ENCODE data around the gene HMCES.
"Not testable (repeated sequence)": the region's sequence is repeated elsewhere in the genome, so short reads cannot be mapped to it uniquely, and the experiment has no call there.

Gene HMCES

GRCh38 chr3:129323651-129324294 is 45.1 kb downstream of the HMCES start:
- DNase-seq = peak; percentile 74

- DNase-seq = no peak
These were observed 46.2 kb downstream of the HMCES start for GRCh38 chr3:129324855-129325254.

DNA sequence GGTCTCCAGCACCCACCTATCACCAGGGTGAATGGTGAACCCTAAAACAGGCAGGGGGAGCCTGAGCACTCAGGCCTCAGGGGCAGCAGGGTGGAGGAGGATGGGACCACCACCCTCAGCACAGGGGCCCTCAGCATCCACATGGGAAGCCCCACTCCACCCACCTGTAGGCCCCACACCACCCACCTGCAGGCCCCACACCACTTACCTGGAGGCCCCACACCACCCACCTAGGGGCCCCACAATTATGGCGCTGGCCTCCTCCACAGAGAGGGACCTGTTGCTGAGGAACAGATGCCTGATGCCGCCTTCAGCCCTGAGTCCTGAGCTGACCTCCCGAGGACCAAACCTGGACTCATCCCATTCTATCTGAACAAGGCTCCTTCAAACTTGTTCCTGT is 46.7 kb downstream of the HMCES start:
- DNase-seq = no peak

DNA sequence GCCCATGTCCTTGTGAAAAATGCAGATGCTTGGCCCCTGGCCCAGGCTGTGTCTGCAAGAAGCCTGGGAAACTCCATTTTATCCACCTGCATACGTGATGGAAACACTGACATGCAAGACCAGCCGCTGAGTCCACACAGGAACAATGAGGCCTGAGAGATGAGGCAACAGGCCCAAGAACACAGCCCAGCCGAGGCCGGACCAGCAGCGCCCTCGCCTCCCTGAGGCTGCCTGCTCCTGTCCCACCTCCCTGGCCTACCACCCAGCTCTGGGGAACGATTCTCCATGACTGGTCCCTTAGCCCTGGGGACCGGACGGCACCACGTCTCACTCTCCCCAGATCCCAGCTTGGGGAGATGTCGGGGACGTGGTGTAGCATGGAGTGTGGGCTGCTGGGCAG is 47.5 kb downstream of the HMCES start:
- no peak for DNase-seq

DNA sequence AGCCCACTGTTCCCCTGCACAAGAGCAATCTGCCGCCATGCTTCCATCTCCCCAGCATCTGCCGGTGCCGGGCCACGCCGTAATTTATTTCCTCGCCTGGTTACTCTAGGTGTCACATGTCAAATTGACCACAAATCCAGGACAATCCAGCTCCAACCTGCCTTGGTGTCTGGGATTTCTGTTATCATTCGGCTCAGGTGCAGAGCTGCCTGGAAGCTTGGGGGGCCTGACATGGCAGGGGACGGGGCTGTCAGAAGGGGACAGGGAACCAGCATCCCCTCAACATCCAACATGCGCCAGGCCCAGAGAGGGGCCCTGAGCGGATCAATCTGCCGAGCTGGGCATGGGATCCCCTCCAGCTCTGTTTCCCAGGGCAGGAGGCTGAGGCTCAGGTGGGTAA is 47.9 kb downstream of the HMCES start:
- DNase-seq = no peak

DNA sequence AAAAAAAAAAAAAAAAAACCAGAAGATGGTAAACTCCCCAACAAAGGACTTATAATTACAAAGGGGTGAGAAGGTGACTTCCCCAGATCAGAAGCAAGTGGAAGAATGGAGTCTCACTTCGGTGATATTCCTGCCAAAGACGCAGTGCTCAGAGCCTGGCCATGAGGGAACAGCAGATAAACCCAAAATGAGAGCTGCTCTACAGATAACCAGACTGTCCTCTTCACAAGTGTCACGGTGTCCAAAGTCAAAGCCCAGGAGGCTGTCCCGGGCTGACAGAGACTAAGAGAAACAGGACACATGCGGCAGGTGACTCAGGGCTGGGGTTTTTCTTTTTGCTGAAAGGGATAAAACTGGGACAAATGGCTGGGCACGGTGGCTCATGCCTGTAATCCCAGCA is 48.8 kb downstream of the HMCES start:
- DNase-seq = no peak

GRCh38 chr3:129329858-129330257 is 51.2 kb downstream of the HMCES start:
- DNase-seq = no peak

GRCh38 chr3:129330409-129330808 is 51.7 kb downstream of the HMCES start:
- no peak for DNase-seq

GRCh38 chr3:129333891-129334290 is 55.2 kb downstream of the HMCES start:
- no peak for DNase-seq

- DNase-seq = no peak
These were observed 57.5 kb downstream of the HMCES start for GRCh38 chr3:129336093-129336706.

DNA sequence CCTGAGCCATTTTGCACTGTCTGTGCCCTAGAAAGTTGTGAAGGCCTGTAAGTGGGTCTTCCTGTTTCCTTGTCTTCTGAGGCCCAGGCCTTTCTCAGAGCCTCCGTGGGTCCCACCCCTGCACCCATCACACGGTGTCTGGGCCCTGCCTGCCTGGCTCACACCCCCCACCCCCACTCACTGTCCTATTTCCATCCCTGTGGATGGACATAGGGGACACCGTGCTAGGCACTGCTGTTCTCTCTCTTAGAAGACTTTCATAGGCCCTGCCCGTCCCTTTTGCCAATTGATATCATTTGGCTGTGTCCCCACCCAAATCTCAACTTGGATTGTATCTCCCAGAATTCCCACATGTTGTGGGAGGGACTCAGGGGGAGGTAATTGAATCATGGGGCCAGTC is 59.0 kb downstream of the HMCES start:
- not testable (repeated sequence) for DNase-seq

DNA sequence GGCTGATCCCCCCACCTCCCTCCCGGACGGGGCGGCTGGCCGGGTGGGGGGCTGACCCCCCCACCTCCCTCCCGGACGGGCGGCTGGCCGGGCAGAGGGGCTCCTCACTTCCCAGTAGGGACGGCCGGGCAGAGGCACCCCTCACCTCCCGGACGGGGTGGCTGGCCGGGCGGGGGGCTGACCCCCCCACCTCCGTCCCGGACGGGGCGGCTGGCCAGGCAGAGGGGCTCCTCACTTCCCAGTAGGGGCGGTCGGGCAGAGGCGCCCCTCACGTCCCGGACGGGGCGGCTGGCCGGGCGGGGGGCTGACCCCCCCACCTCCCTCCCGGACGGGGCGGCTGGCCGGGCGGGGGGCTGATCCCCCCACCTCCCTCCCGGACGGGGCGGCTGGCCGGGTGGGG is 60.5 kb downstream of the HMCES start:
- DNase-seq = not testable (repeated sequence)

DNA sequence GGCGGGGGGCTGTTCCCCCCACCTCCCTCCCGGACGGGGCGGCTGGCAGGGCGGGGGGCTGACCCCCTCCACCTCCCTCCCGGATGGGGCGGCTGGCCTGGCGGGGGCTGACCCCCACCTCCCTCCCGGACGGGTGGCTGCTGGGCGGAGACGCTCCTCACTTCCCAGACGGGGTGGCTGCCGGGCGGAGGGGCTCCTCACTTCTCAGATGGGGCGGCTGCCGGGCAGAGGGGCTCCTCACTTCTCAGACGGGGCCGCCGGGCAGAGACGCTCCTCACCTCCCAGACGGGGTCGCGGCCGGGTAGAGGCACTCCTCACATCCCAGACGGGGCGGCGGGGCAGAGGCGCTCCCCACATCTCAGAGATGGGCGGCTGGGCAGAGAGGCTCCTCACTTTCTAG is 61.2 kb downstream of the HMCES start:
- DNase-seq = not testable (repeated sequence)

- no peak for DNase-seq
These were observed 62.9 kb downstream of the HMCES start for GRCh38 chr3:129341331-129342141.

- DNase-seq = peak; percentile 71
These were observed 65.1 kb downstream of the HMCES start for GRCh38 chr3:129343643-129344360.

- DNase-seq = peak; percentile 69
These were observed 66.0 kb downstream of the HMCES start for GRCh38 chr3:129344540-129345220.

DNA sequence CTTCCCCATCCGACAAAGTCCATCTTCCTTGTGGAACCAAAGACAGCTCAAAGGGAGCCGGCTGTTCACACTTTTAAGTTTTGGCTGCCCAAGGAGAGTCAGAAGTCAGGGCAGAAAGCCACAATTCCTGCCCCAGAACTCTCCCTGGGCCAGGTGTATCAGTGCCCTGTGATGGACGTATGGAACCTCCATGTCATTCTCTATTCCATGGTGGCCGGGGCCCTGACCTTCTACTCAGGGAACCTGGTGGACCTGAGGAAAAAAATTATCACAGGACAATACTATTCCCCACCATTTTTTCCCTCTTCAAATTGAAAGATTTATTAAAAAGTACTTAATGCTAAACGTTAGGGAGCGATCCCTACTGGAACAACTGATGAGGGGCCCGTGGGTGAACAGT is 66.6 kb downstream of the HMCES start:
- no peak for DNase-seq

DNA sequence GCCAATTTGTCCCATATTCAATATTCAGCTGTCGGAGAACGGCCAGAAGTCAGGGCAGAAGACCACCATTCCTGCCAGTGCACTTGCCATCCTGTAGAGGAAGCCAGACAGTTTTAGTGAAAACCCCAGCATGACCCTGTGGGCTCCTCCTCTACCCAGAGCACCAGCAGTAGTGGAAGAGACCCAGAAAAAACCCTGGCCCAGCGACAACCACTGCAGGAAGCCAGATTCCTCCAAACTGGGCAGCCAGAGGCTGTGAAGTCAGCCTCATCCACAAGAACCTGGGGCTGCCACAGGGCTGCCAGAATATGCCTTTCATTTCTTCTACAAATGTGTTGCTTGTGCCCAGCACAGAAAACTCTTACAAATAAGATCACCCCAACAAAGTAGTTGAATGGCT is 67.3 kb downstream of the HMCES start:
- DNase-seq = no peak

DNA sequence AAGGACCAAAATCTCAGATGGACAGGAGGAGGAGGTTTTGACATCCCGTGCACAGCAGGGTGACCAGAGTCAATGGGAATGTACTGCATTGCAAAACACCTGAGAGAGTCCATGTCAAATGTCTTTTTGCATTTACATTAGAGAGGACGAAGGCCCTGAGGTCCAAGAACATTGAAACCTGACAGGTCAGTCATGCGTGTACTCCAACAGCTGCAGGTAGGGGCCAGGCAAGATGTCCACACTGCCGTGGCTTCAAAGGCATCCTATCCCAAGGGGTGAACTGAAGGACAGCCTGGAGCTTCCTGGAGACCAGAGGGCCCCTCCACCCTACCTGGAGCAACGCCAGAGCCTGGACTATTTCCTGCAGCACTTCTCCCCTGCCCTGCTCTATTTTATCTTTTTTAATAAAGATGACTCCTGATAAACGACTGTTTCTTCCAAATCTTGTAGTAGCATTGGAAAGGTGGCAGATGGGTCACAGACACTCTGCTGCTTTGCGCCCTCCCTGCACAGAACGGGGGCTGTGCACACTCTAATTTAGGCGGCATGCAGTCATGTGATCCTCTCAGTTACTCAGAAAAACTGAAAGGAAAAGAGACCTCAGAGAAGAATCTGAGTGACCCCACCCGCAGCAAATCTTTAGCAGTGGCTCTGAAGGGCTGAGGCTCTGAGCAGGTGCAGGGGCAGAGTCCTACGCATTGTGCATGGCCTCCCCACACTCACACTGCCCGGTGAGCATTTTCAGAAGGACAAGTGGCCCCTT is 68.2 kb downstream of the HMCES start:
- DNase-seq = no peak

DNA sequence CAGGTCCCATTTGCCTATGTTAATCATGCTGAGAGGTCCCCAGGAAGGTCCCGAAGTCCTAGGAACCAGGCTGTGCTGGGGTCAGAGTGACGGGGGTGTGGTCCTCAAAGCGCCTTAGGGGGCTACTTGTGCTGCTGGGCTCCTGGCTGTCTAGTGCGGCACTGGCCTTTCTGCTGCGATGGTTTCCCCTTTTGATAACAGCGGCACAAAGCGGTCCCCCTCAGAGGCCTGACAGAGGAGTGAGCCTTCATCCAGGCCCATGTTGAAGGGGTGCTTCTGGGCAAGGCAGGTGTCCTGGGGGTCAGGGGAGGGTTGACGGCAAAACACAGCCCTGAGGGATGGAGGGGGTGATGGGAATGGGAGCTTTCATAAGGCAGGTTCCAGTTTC is 68.8 kb downstream of the HMCES start:
- no peak for DNase-seq

DNA sequence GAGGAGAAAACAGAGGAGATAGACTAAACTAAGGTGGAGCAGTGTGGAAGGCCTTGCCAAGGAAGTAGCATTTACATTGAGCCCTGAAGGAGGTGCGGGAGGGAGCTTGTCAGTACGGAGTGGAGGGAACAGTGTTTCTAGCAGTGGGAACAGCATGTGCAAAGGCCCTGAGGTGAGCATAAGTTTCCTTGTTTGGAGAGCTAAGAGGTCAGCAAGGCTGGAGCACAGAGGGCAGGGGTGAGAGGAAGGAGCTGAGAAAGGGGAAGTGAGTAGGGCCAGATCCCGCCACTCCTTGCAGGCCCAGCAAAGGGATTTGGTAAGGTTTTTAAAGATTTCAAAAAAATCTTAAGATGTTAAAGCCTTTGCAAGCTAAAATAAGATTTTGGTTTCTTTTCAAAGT is 70.1 kb downstream of the HMCES start:
- no peak for DNase-seq

DNA sequence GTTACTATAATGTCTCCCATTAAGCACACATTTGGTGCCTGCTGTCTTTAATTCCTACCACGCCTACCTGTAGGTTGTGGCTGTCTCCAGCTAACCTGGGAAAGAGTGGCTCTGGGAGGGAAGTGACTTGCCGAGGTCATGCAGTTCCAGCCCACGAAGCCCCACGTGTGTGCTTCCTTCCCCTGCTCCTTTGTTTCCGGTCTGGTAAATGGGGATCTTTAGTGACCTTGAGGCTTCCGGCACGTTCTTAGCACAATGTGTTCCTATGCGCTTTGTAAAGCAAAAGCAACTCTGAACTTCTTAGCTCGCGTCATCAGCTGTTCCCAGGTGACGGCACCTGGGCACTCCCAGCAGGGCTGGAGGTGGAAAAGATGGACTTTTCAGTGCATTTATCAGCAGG is 70.5 kb downstream of the HMCES start:
- DNase-seq = not testable (repeated sequence)

Measured in 8988T (cell line).